GM19455 (cell line): Measurements from ENCODE around the gene POLD2.
"Not testable (repeated sequence)": the region's sequence is repeated elsewhere in the genome, so short reads cannot be mapped to it uniquely, and the experiment has no call there.

Experiments
- ATAC-seq: cut with Tn5 transposase; IDR thresholded peaks from one replicate; pipeline ENCODE4 v1.9.1; 2021; ENCODE audit not compliant: unreplicated experiment

Gene POLD2

GRCh38 chr7:44139311-44140010 is 16.1 kb upstream of the POLD2 start:
- no peak for ATAC-seq

- ATAC-seq, result no peak
These were observed 15.3 kb upstream of the POLD2 start for GRCh38 chr7:44138698-44139097.

- no peak for ATAC-seq
These were observed 13.4 kb upstream of the POLD2 start for GRCh38 chr7:44136731-44137130.

GRCh38 chr7:44134943-44135628 is 11.7 kb upstream of the POLD2 start:
- ATAC-seq, result no peak

GRCh38 chr7:44133295-44133694 is 9.9 kb upstream of the POLD2 start:
- no peak for ATAC-seq

- ATAC-seq, result no peak
These were observed 8.7 kb upstream of the POLD2 start for GRCh38 chr7:44132039-44132438.

GRCh38 chr7:44131173-44132029 is 8.1 kb upstream of the POLD2 start:
- no peak for ATAC-seq

- ATAC-seq, result no peak
These were observed 5.6 kb upstream of the POLD2 start for GRCh38 chr7:44128721-44129582.

GRCh38 chr7:44127161-44127560 is 3.8 kb upstream of the POLD2 start:
- ATAC-seq, result no peak

- not testable (repeated sequence) for ATAC-seq
These were observed 3.2 kb upstream of the POLD2 start for GRCh38 chr7:44126574-44126973.

- no peak for ATAC-seq
These were observed 1.5 kb upstream of the POLD2 start for GRCh38 chr7:44124822-44125202.

GRCh38 chr7:44122529-44122928 is 819 bp downstream of the POLD2 start:
- no peak for ATAC-seq

- no peak for ATAC-seq
These were observed 1.5 kb downstream of the POLD2 start for GRCh38 chr7:44121761-44122420.

GRCh38 chr7:44120395-44120794 is 3.0 kb downstream of the POLD2 start:
- no peak for ATAC-seq

GRCh38 chr7:44119829-44120380 is 3.4 kb downstream of the POLD2 start:
- ATAC-seq, result no peak

GRCh38 chr7:44117801-44118429 is 5.4 kb downstream of the POLD2 start:
- no peak for ATAC-seq

- no peak for ATAC-seq
These were observed 6.3 kb downstream of the POLD2 start for GRCh38 chr7:44116789-44117666.

- ATAC-seq, result no peak
These were observed 7.1 kb downstream of the POLD2 start for GRCh38 chr7:44116087-44116788.
